ENCODE measurements around the gene TMEM184A. TPM values are rescaled to one million over a fixed set of nuclear protein-coding genes. Genes with fewer than 3 reads are reported as not detected.

TMEM184A gene
- total and polyA plus RNA-seq, 2 of the 13 experiments (the other 11 are each of a cell fraction or from before 2014, with no cell fraction given) = 9.5 to 20.4 TPM

- CTCF ChIA-PET (ENCODE audit: low intra/inter-chr PET ratio, low total read pairs) = no interaction called here
- DNase-seq (ENCODE audit: low spot score) (no peak), ATAC-seq (no peak), FAIRE-seq (no peak)
- no peaks in the 10 kb centered on the region; a peak in 1 of 5 replicates for H3K27me3 ChIP-seq (ENCODE audit: control insufficient read depth in 1 of 2, insufficient read depth in 2 of 2, low read length in 2 of 2)
- H3K36me3 ChIP-seq (replicated peaks in 1 of 2; ENCODE audit: control insufficient read depth in 1 of 2, insufficient read depth in 2 of 2, low read length in 2 of 2) = peaks cover 2 to 7% of the 10 kb centered on the region in 2 experiments; a peak in 2 of 5 replicates
- H3K9ac ChIP-seq (ENCODE audit: insufficient read depth, low read depth, low read length) = no peak overlapping the region
- H3K79me2 ChIP-seq (ENCODE audit: insufficient read depth, low read length) = peaks cover 7% of the 10 kb centered on the region
- intact Hi-C loops (cut with micrococcal nuclease; ENCODE audit: unreplicated experiment) (no loop called here), in situ Hi-C loops (cut with HindIII; ENCODE audit: extremely low pct_ligation_motif_present, low pct_unique_long_range_greater_than_20kb) (no loop called here)
- H3K4me3 ChIP-seq (replicated peaks in 1 of 3; ENCODE audit: insufficient read depth in 1 of 3, low read depth in 2 of 3, low read length in 3 of 3) = no peak overlapping the region
- H4K20me1 ChIP-seq (ENCODE audit: insufficient read depth, low read length) = no peaks in the 10 kb centered on the region
- no peak overlapping the region for H3K4me2 ChIP-seq (ENCODE audit: low read depth, low read length)
- H3K9me3 ChIP-seq (ENCODE audit: low read length) = no peaks in the 10 kb centered on the region
- no peak for TF ChIP-seq HOXD1 (CRISPR knock-in tag; IDR thresholded peaks at IDR 0.05)
- TF ChIP-seq RBM39 (IDR thresholded peaks at IDR 0.05; ENCODE audit: low read depth, low read length, poor library complexity, severe bottlenecking) = no peak
- TF ChIP-seq MYC (CRISPR knock-in tag; IDR thresholded peaks at IDR 0.05; ENCODE audit: borderline replicate concordance) = no peak
- TF ChIP-seq KMT2B (CRISPR knock-in tag; IDR thresholded peaks at IDR 0.05) = no peak
- TF ChIP-seq MEIS1 (CRISPR knock-in tag; IDR thresholded peaks at IDR 0.05; ENCODE audit: borderline replicate concordance) = no peak
- TF ChIP-seq ZNF563 (CRISPR knock-in tag; IDR thresholded peaks at IDR 0.05) = no peak
- TF ChIP-seq MTA3 (CRISPR knock-in tag; IDR thresholded peaks at IDR 0.05) = no peak
- TF ChIP-seq HES4 (CRISPR knock-in tag; IDR thresholded peaks at IDR 0.05; ENCODE audit: borderline replicate concordance) = no peak
- TF ChIP-seq SNRNP70 (IDR thresholded peaks at IDR 0.05; ENCODE audit: low read depth, low read length) = no peak
- TF ChIP-seq, protein P1, sequence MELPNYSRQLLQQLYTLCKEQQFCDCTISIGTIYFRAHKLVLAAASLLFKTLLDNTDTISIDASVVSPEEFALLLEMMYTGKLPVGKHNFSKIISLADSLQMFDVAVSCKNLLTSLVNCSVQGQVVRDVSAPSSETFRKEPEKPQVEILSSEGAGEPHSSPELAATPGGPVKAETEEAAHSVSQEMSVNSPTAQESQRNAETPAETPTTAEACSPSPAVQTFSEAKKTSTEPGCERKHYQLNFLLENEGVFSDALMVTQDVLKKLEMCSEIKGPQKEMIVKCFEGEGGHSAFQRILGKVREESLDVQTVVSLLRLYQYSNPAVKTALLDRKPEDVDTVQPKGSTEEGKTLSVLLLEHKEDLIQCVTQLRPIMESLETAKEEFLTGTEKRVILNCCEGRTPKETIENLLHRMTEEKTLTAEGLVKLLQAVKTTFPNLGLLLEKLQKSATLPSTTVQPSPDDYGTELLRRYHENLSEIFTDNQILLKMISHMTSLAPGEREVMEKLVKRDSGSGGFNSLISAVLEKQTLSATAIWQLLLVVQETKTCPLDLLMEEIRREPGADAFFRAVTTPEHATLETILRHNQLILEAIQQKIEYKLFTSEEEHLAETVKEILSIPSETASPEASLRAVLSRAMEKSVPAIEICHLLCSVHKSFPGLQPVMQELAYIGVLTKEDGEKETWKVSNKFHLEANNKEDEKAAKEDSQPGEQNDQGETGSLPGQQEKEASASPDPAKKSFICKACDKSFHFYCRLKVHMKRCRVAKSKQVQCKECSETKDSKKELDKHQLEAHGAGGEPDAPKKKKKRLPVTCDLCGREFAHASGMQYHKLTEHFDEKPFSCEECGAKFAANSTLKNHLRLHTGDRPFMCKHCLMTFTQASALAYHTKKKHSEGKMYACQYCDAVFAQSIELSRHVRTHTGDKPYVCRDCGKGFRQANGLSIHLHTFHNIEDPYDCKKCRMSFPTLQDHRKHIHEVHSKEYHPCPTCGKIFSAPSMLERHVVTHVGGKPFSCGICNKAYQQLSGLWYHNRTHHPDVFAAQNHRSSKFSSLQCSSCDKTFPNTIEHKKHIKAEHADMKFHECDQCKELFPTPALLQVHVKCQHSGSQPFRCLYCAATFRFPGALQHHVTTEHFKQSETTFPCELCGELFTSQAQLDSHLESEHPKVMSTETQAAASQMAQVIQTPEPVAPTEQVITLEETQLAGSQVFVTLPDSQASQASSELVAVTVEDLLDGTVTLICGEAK (IDR thresholded peaks at IDR 0.05) = no peak
- TF ChIP-seq, protein P1 (CRISPR knock-in tag; IDR thresholded peaks at IDR 0.05) = no peak
- TF ChIP-seq STAT5B (CRISPR knock-in tag; IDR thresholded peaks at IDR 0.05) = no peak
- TF ChIP-seq GLI4 (CRISPR knock-in tag; IDR thresholded peaks at IDR 0.05; ENCODE audit: borderline replicate concordance) = no peak
- POLR2A ChIA-PET = no interaction called here
- BruUV-seq (replicated peaks) = no TSS peak
- no peak overlapping the region for H3K27ac ChIP-seq (ENCODE audit: extremely low read length, insufficient read depth, low read length)
- 84% methylated on average over 7 of the region's 7 CpGs for WGBS (ENCODE audit: low lambda C conversion rate)
- no peak overlapping the region for H2AFZ ChIP-seq (ENCODE audit: low read length)
- H3K4me1 ChIP-seq (ENCODE audit: insufficient read depth, low read length) = peaks cover 30% of the 10 kb centered on the region
Observed at GRCh38 chr7:1572111-1572822, 16.3 kb upstream of the TMEM184A start.

All from HepG2 (cell line).